Activated CD8-positive, alpha-beta memory T cell treated with anti-CD3 and anti-CD28 coated beads, Interleukin-2, amount 50 U/mL, for 4 hours (primary cell): ENCODE results near the gene MRAP.

Source experiments
- DNase-seq: peaks from one replicate; pipeline ENCODE4 v3.0.0-alpha.2; 2020

The MRAP gene

DNA sequence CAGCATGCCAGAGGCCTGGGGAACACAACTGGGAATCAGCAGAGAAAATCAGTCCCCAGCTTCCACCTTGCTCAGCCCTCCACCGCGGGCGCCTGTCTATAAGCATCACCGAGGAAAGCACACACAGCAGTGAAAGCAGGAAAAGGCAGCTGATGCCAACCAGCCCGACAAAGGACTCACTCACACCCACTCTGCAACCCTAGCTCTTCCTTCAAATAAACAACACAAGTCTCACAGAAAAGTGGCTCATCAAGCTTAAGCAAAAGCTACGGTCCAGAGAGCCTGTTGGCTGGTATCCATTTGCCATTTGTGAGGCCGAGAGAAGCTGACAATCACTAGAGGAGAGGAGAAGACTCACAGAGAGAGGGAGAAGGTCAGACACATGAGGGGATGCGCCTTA, 27.1 kb downstream of the MRAP start:
- no peak for DNase-seq

DNA sequence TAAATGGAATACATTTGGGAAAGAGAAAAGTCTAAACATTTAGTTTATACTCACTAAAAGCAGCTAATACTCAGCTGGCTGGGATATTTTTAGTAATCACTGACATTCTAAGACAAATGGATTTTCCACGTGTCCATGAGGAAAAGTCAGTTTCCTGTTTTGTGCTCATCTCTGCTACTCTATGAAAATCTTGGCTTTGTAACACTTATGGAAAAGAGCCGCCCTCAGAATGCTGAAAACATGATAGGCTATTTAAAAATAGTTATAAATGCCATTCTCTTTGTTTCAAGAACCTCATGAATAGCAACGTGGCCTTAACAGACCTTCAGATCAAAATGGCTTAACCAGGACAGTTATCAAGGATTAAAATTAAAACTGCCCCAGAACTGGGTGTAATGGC, 29.9 kb downstream of the MRAP start:
- no peak for DNase-seq

DNA sequence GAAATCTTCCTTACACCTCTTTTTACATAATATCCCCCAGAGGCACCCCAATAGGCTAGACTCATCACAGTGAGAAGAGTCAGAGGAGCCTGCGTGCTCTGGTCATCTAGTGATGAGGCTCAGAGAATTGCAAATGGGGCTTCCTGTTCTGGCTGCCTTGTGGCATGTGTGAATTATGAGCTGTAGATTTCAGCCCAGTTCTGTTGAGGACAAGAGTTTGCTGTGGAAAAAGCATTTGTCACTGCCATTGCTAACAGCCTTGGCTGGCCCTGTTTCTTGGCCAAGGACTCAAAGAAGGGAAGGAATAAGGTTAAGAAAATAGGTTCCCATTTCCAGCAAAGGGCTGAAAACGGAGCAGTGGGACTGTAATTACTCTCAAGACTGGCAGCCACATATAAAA, 30.7 kb downstream of the MRAP start:
- DNase-seq, result no peak

DNA sequence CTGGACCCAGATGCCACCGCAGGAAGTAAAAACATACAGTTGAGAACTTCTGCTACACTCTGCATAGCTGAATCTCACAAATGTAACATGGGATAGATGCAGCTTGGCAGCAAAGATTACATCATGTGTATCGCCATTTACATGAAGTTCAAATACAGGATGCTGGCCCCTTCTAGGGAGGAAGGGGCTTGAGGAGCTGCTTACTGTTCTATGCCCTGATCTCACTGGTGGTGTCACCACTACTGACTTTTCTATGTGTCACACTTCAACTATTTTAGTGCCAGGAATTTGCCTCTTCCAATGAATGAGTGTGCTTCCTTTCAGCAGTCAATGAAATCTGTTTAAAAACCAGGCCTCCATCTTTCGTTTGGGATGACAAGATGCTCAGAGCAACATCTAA, 31.1 kb downstream of the MRAP start:
- no peak for DNase-seq

DNA sequence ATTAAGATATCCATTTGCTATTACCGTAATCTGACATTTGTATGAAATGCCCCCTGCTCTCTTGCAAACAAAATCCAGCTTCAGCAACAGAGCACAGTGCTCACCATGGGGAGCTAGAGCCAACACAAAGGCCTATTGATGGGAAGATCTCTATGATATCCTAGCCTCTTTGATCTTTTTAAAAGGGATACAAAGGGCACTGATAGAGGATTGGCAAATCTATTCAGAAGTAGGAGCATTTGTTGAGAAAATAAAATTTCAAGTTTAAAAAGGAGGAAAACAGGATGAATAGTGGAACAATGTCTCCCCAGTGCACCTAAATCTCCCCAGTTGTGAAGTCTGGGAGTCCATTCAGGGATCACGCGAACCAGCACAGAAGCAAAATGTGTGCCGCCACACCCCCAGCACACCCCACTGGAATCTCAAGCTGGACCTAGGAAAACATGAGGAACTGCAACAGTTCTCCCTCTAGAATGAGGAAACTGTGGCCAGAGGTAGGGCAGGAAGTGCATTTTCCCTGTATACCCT, 32.2 kb downstream of the MRAP start:
- DNase-seq, result no peak

DNA sequence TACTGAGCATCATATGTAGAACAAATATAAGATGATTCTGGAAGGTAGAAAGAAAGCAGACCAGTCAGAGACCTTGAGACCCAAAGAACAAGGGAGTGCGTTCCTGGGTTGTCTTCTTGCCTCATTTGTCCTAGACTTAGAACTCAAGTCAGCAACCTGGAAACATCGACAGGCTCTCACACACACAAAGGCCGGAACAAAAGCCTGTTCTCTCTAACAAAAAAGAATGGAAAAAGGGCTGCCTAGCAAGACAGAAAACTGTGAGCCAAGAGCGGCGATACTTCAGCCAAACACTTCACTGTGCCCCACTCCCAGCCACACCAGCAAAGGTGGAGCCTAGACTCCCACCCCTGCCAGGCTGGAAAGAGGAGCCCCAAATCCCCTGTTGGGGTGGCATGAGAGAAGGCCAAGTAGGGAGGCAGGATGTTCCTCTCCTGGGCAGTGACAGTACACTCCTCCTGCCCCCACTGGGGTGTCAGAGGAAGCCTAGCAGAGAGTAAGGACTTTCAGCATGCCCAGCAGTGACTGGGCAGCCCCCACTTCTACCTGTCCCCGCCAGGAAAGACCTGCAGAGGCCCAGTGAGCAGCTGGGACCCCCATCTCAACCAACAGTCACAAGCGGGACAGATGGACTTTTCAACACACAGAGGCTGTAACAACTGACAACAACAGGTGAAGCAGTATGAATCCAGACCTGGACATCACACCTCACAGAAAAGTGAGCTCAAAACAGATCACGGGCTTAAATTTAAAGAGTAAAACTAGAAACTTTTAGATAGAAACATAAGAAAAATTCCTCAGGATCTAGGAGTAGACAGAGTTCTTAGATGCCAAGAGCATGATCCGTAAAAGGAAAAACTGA, 33.0 kb downstream of the MRAP start:
- DNase-seq, result no peak

DNA sequence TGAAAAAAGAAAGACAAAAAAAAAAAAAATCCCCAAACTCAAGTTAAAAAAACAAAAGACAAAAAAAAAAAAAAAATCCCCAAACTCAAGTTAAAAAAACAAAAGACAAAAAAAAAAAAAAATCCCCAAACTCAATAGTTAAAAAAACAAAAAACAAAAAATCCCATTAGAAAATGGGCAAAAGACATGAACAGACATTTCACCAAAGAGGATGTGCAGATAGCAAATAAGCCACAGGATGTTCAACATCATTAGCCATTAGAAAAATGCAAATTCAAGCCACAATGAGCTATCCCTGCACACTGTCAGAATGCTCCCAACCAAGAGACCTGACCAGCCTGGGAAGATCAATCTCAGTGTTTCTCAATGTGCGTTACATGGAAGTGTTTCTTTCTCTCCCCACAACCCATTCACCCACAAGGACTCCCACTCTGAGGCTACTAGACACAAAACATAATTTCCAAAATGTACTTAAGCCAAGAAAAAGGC, 33.9 kb downstream of the MRAP start:
- DNase-seq, result no peak

DNA sequence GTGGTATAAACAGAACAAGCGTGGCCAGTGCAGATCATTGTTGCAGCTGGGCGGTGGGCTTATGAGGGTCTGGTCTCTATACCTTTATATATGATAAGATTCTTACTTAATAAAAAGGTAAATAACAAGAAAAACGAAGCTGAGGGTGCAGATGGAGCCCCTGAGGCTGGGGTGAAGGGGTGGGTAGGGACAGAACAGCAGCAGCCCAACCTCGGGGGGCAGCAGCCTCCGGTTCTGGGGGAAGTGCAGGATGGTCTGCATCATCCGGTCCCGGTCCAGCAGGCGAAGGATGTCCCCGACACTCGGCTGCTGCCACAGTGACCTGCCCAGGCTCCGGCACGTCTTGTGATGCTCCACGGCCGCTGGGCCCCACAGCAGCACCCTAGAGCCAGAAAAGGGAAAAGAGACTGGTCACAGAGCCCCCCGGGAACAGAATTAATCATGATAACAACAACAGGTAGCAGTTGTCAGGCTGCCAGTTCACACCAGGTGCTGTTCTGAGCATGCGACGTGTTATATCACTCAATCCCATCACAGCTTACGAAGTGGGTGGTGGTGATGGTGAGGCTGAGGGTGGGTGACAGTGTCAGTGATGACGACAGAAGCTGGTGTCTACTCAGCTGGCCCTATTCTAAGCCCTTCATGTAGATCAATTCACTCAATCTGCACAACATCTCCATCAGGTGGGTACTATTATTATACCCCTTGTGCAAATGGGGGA, 35.5 kb downstream of the MRAP start:
- no peak for DNase-seq

DNA sequence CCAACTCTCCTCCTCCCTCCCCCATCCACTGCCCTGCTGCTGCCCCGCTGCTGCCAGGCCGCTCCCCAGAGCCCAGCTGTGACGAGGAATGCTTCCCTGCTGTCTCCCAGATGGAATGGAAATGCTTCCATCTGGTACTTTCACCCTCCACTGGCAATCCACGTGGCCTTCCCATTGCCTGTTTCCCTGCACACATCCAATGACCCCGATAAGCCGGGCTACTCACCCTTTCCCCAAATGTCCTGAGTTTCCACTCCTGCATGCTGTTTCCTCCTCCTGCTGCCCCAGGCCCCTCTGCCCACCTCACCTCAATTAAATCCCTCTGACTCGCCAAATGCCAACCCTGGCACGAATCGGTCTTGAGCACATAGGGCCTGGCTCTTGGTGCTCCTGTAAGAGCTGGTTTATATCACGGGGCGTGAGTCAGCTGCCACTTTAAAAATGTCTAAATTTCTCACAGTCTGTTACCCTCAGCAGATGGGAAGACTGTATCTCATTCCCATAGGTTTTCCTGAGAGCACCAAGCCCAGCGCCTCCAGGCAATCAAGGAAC, 36.4 kb downstream of the MRAP start:
- DNase-seq, result no peak

DNA sequence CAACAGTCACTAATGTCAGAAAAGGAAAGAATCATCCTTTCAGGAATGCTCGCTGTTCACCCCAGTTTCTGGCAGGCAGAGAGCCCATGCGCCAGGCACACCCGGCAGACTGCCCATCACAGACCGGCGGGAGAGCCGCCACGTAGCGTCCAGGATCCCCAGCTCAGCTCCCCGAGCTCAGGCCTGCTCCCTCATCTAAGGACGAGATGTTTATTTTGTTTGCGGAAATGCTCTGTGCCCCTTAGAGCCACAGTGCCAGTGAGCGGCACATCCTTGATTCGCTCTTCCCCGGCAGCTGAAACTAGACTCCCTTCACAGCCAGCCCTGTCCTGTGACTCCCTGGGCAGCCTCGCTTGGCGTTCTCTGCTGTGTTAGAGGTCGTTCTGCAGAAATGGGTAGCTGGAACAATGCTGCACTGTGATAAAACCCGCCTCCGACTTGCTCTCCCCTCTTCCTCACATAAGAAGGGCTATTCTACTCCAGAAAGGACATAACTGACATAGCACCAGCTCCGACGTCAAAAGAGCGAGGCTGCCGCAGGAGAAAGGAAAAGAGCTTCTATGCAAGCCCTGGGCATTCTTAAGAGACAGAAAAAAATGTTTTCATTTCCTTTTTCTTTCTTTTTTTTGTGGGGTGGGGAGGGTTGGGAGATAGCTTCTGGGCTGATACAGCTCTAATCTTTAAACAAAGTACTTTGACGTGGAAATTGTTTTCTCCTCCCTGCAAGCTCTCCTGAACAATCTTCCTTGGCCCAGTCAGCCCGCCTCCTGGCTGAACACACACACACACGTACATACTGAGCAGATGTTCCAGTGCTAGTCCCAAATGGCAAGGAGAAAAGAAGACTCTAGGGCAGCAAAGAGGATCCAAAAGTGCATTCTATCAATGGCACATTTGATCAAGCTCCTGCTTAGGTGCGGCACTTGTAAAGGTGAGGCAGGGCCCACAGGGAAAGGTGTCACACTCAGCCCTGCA, 37.2 kb downstream of the MRAP start:
- no peak for DNase-seq

DNA sequence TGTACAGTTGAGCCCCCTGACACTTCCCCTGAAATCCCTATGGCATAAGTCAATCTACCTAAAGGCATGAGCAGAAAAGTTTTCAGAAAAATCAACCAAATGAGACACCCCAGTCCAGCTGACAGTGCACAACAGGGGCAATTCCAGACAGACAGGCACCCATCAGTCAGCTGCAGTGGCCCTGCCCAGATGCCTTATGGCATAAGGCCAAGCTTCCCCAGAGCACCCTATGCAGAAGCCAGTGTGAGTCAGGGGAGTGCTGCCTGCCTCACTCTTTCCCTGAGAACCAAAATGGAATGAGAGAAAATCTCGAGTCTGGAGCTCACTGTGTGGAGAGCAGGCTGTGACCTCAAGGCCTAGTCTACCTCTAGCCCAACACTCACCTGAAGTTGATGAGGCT, 38.1 kb downstream of the MRAP start:
- DNase-seq, result no peak

DNA sequence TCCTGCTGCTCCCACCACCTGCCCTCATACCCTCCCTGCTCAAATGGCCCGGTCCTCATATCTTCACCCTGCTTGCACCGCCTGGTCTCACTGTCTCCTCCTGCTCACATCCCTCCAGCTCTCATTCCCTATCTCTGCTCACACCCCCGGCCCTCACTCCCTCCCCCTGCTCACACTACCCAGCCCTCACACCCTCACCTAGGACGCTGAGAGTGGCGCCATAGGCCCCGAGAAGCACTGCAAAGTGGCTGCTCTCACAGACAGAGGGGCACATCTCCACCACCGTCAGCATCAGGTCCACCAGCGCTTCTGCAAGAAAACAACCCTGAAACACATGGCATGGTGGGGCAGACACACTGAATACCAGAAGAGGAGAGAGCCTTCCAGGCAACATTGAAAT, 38.6 kb downstream of the MRAP start:
- no peak for DNase-seq

DNA sequence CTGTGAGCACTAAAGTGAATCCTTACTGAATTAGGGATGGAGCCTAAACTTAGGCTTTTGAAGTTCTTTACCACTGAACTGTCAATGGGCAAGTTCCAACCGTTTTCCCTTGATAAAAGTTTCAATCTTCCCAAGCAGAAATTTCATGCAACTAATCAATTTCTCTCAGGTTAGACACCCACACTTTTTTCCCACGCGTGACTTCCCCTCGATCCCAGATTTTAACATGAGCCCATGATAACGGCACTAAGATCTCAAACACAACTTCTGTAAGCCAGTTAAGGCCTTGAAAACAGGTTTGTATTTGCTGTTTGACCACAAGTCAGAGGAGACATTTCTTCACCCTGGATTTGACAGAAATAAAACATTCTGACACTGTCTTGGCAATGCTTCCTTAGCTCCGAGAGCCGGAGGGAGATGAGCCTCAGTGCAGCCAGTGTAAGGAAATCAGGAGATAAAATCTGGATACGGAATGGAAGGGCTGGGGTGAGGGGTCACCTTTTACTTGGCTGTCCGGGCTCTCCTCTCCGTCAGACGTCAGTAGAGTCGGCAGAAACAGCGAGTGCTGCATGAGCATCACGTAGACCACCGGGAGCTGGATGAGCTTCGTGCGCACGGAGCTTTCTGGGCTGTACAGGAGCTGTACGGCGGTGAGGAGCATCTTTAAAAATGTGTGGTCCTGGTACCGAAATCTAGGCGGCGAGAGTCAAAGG, 39.7 kb downstream of the MRAP start:
- DNase-seq, result no peak

DNA sequence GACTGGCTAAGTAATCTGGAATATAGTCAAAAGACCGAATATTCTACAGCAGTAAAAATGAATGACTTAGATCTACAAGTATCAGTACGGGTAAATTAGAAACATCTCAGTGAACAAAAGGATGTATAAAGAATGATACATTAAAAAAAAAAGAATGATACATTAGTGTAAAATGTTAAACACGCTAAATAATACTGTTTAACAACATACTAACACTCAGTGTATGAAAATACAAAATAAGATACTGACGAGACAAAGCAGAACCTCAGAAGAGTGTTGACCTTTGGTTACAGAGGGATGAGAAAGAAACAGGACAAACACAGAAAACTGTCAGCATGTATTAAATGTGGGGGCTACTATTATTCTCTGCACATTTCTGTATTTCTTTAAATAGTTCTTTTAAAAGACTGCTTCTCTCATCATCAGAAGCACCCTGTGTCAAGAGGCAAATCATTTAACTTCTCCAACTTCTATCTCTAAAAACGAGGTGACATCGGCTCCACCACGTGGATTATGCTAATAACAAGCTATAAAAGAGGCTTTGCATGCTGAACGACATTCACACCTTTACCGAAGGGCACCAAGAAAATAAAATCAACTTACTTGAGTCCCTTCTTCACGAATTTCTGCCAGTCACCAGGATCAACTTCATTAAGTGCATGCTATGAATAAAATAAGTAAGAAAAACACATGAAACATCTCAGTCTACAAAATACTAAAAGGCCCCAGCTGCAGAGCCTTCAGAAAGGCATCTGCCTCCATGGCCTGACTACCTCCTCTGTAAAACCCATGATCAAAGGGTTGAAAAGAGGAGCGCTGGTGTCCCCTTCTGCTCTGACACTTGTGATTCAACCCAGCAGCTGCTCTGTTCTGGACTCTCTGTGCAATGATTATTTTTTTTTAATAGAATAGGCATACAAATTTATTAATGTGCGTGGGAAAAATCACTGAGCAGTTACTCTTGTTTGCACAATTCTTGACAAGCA, 42.5 kb downstream of the MRAP start:
- DNase-seq, result no peak

DNA sequence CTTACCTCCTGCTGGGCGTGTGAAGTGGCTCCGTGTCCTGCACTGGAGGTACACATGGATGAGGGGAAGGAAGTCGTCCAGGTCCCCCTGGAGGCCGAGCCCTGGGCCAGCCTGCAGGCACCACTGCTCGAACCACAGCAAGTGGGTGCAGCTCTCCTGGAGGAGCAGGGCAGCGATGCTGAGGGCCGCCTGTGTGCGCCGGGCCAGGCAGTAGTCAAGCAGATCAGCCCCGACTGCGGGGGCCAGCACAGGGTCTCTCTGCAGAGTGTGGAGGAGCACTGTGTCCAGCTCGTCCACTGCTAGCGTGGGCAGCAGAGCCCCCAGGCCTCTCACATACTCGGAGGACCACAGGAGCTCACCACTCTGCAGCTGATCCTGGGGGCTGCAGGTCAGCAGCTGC, 48.3 kb downstream of the MRAP start:
- DNase-seq, result no peak

DNA sequence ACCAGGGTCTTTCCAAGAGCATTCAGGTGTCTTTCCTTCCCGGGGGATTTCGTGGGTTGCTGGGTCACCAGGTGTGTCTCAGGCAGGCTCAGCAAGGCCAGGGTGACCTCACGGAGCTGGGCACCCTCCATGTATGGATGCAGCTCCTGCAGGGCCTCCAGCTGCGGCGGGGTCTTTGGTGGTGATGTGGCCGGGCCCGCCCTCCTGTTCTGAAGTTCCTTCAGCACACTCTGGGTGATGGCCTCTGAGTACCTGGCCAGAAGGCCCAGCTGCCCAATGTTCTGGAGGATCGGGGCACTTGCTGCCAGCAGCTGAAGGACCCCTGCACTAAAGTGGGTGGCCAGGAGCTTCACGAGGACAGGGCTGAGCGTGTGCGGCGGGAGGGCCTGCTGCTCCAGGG, 48.7 kb downstream of the MRAP start:
- DNase-seq, result no peak

DNA sequence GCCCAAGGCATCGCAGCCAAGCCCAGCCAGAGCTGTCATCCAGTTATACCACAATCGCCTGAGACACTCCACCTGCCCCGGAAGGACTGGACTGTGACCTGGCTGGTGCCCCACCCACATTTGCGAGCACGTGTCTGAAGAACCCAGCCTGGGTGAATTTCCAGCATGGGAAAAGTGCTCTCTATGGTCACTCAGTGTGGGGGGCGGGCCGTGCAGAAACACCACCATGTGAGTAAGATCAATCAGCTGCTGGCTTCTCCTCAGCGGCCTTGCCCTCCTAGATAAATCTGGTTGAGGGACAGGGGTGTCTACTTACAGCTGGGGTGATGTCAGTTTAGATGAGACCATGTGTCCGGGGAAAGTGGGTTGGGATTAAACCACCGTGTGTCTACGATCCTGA, 49.3 kb downstream of the MRAP start:
- DNase-seq, result no peak

DNA sequence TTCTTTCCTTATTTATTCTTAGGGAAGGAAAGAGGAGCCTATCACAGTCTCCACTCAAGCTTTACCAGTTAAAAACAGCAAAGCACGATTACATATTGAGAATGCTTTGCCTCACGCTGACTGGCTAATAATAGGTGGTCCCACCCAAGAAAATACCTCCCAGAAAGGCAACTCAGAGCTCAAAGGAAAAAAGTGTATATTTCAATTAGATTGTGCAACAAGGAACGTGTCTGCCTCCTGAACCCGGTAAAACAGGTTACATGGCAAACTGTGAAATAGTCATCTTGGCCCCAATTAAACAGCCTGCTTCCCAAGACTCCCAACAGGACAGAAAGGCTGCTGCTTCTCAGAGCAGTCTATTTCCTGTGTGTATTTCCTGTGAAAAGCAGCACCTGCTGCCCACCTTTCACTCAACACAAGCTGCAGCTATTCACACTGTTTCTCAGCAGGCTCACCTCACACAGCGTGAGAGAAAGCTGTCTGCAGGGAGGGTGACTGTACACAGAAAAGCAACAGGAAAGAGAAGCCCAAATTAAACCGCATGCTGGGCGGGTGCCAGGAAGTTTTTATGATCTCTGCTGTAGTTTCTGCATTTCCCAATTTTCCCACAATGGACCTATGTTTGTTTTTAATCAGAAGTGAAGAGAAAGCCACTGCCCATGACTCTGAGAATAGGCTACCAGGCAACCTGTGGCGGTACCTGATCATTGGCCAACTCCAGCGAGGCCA, 50.1 kb downstream of the MRAP start:
- DNase-seq, result no peak

DNA sequence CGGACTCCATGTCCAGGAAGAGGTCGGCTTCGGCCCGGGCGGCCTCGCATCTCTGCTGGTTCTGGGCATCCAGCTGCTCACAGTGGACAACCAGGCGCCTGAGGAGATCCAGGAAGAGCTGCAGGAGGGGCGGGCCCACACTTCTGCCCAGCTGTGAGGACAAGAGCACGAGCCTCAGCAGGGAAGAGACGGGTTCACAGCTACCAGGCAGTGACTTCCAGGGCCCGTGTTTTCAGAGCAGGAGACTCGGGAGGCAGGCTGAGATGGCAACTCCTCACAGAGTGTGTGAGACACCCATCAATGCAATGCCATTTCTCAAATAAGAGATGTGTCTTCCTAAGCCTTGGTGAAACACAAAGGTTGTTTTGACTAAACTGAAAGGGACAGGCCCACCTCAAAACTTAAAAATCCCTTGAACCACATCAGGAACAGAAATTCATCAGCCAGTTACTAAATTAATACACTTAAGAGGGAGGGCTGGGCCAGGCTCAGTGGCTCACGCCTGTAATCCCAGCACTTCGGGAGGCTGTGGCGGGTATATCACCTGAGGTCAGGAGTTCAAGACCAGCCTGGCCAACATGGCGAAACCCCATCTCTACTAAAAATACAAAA, 50.8 kb downstream of the MRAP start:
- no peak for DNase-seq
